HG02884 (cell line): Measurements from ENCODE around the gene GRAMD1A.
"Not testable (repeated sequence)": the region's sequence is repeated elsewhere in the genome, so short reads cannot be mapped to it uniquely, and the experiment has no call there.

ENCODE experiments used
- ATAC-seq: cut with Tn5 transposase; IDR thresholded peaks from one replicate; pipeline ENCODE4 v1.9.1; 2021; ENCODE audit warnings: mild to moderate bottlenecking, moderate library complexity; ENCODE audit not compliant: unreplicated experiment

Gene GRAMD1A

DNA sequence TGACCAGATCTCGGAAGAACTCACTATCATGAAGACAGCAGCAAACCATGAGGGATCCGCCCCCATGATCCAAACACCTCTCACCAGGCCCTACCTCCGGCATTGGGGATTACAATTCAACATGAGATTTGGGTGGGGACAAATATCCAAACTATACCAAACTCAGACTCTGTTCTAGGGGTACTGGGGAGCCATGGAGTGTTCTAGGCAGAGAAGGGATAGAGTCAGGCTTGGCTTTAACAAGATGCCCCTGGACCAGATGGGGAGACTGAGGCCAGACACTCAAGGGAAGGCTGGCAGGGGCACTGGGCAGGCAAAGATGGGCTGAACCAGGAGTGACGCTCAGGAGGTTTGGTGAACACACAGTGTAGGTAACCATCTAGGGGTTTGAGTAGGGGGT lies 18.3 kb downstream of the GRAMD1A start:
- no peak for ATAC-seq

DNA sequence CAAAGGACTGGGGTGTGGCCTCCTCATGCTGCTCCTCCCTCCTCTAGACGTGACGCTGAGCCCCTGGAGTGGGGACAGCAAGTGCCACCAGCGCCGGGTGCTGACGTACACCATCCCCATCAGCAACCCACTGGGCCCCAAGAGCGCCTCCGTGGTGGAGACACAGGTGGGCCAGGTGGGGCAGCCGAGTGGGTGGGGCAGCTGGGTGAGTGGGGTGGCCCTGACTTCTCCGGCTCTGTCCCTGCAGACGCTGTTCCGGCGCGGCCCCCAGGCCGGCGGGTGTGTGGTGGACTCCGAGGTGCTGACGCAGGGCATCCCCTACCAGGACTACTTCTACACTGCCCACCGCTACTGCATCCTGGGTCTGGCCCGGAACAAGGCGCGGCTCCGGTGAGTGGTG lies 19.0 kb downstream of the GRAMD1A start:
- ATAC-seq = no peak

DNA sequence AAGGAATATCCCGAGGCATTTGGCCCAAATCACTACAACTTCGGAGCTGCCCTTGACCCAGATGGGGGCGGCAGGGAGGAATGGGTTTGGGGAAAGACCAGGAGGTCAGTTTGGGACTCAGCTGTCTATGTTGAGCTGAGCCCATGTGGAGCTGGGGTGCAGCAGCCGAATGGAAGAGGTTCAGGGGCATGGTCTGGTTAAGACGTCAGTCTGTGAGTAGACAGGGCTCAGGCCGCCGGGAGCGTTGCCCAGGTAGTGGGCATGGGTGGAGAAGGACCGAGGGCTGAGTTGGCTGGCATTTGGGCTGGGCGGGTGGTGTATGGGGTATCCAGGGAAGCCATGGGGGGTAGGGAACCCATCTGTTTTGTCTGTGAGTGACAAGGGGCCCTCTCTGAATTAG lies 20.9 kb downstream of the GRAMD1A start:
- ATAC-seq = no peak

DNA sequence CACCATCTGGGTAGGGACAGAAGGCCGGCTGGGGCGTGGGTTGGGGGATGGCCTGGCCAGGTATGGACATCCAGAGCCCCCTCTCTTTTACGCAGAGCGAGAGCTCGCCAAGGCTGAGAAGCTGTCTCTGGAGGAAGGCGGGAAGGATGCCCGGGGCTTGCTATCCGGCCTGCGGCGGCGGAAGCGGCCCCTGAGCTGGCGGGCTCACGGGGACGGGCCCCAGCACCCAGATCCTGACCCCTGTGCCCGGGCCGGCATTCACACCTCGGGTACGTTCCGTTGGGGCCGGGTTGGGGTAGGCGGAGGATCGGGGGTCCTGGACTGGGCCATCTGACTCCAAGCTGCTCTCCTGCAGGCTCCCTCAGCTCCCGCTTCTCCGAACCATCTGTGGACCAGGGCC lies 21.5 kb downstream of the GRAMD1A start:
- no peak for ATAC-seq

DNA sequence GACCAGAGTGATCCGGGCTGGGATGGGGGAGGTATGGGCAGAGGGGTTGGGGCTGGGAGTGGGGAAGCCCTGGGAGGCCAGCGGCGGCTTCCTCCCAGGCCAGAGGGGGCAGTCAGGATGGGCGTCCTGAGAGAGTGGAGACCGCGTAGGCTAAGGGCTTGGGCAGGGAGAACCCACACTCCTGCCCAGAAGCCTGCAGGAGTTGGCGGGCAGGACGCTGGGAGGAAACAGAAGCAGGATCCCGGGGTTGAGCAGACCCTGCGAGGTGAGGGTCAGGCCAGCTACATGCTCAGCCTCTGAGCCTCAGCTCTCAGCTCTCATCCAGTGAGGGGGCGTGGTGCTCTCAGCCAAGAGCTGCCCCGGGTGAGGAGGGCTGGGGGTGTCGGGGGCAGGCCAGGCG lies 22.3 kb downstream of the GRAMD1A start:
- no peak for ATAC-seq

DNA sequence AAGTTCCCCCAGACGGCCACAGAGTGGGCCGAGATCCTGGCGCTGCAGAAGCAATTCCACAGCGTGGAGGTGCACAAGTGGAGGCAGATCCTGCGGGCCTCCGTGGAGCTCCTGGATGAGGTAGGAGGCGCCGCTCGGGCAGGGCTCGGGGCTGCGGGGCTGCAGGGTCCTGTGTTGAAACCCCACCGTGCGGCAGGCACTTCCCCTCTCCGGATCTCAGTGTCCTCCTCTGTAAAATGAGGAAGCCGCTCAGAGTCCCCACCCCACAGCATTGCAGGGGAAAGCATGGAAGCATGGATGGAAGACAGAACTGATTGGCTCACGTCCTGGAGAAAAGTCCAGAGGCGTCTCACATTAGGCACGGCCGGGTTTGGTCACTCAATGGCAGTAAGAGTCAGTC lies 23.3 kb downstream of the GRAMD1A start:
- ATAC-seq = no peak

DNA sequence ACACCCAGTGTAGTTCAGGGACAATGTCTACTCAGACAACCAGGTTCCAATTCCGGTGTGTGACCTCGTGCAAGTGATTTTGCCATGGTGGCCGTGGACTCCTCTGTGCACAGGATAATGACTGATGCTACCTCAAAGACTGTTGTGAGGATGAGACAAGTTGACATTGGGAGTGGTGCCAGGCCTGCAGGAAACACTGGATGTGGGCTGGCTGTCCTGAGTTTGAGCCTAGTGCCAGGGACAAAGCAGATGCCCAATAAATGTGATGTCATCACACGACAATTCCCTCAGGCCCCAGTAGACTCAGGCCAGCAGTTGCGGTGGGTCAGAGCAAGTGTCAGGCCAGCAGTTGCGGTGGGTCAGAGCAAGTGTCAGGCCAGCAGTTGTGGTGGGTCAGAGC lies 24.0 kb downstream of the GRAMD1A start:
- no peak for ATAC-seq

DNA sequence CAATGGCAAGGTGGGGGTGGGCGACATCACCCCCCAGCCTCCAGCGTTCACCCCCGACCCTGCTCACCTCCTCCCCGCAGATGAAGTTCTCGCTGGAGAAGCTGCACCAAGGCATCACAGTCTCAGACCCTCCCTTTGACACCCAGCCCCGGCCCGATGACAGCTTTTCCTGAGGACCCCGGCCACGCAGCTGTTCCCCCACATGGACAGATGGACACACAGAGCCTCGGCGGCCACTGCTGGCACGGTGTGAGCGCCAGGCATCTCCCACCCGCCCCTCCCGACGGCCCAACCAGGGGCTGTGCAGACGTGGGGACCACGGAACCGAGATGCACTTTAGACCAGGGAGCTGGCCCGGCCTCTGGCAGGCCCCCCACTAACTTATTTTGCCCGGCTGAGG lies 25.8 kb downstream of the GRAMD1A start:
- ATAC-seq = no peak

DNA sequence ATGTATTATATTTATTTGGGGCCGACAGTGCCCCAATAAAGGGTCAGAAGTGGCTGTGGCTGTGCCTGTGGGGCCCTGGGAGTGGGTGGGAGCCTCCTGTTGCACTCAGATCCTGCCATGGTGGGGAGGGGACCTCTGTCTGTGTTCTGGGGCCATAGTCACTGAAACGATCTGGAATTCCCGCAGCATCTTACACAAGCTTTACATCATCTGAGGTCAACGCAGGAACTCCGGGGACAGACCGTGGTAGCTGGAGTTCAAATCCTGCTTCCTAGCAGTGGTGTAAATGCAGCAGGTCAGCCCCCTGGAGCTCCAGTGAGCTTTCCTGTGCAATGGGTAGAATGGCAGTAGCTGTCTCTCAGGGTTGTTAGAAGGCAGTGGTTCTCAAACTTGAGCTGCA lies 26.3 kb downstream of the GRAMD1A start:
- no peak for ATAC-seq

DNA sequence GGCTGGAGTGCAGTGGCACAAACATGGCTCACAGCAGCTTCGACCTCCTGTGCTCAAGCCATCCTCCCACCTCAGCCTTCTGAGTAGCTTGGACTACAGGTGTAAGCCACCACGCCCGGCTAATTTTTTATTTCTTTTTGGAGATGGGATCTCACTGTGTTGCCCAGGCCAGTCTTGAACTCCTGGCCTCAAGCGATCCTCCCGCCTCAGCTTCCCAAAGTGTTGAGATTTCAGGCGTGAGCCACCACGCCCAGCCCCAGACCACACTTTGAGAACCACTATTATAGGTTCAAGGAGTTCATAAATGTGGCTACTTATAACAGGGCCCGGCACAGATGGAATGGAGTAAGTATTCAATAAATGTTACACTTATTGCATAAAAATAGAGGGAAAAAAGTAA lies 26.9 kb downstream of the GRAMD1A start:
- no peak for ATAC-seq

DNA sequence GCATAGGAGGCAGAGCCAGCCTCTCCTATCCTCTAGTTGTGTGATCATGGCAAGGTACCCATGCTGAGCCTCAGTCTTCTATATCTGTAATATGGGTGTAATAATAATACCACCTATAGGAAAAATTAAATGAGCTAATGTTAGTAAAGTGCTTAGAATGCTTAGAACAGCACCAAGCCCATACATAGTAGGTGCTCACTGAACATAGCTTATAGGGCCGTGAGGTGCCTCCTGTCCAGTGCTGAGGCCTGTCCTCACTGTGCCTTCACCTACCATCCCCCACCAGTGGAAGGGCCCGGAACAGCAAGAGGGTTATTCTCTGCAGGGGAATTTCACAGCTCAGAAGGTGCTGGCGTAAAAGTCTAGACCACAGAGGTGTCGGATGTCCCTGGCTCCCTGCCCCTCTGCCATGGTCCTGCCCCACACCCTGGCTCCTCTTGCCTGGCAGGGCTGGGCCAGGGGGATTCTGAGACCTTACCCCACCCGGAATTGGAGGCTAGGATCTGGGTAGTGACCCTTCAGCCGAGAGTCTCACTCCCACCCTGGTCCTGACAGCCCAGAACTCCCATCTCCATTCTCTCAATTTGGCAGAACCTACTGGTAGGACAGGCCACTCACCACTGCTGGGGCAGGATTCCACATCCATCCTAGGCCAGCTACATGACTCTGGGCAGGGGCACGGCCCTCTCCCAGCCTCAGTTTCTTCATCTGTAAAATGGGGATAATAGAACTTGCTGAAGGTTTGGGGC lies 27.9 kb downstream of the GRAMD1A start:
- no peak for ATAC-seq

DNA sequence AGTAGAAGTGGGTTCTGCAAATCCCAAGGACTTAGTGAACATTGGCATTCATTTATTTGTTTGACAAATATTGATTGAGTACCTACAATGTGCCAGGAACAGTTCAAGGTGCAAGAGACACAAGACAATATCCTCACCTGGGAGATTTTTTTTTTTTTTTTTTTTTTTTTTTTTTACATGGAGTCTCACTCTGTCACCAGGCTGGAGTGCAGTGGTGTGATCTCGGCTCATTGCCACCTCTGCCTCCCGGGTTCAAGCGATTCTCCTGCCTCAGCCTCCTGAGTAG lies 28.4 kb downstream of the GRAMD1A start:
- not testable (repeated sequence) for ATAC-seq

DNA sequence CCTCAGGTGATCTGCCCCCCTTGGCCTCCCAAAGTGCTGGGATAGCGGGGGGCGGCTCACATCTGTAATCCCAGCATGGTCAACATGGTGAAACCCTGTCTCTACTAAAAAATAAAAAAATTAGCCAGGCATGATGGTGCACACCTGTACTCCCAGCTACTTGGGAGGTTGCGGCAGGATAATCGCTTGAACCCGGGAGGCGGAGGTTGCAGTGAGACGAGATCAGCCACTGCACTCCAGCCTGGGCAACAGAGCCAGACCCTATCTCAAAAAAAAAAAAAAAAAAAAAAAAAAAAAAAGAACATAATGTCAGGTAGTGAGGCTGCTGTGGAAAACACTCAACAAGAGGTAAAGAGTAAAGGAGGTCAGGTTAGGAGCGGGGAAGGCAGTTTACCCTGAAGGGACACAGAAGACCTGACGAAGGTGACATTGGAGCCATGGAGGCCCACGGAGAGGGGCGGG lies 29.2 kb downstream of the GRAMD1A start:
- not testable (repeated sequence) for ATAC-seq

DNA sequence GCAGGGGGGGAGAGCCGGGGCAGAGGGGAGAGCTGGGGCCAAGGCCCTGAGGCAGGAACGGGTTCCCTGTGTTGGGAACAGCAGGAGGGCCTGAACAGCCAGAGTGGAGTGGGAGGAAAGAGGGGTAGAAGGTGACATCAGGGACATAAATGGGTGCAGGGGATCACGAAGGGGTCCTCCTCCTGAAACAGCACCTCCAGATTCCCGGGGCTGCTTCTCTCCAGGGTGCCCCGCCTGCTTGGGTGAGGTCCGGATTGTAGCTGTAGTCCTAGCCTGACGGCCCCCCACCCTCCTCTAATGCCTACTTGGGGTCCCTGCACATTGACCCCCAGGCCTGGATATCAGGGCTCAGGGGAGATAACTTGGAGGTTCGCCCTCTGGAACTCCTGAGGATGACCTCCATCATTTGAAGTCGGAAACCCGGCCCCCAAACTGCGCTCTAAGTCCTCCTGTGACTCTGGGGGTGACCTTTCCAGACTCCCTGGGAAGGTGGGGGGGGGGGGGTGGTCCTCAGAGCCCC lies 29.7 kb downstream of the GRAMD1A start:
- ATAC-seq = no peak

DNA sequence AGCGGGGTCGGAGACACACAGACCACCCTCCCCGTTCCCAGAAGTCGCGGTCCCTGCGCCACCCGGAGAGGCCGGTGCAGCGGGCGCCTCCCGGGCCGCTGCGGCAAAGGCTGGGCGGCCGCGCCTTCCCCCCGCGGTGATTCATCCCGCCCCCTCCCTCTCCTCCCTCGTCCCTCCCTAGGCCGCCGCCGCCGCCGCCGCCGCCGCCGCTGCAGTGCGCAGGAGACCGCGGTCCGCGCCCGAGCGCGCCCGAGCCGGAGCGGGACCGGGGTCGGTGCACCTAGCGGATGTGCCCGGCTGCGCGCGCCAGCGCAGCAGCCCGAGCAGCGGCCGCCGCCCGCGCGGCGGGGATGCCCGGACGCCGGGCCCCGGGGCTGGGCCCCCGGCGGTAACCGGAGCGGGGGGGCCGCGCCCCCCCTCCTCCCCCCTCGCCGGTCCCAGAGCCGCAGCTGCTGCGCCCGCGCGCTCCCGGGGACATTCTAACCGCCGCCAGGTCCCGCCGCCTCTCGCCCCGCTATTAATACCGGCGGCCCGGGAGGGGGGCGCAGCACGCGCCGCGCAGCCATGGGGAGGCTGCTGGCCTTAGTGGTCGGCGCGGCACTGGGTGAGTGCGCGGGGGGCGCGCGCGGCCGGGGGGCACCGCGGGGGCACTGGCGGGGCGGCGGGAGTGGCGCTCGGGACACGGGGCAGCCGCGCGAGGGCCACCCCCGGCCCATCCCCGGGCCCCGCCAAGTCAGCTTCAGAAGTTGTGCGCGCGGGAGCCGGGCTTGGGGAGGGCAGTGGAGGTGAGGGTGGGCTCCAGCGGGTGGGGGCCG lies 30.3 kb downstream of the GRAMD1A start, which contains the start of gene SCN1B:
SCN1B (plus strand) TSS at position 214 of the 815 bp plus-strand sequence; CDS start at position 565, 351 bp downstream.
- ATAC-seq = no peak

DNA sequence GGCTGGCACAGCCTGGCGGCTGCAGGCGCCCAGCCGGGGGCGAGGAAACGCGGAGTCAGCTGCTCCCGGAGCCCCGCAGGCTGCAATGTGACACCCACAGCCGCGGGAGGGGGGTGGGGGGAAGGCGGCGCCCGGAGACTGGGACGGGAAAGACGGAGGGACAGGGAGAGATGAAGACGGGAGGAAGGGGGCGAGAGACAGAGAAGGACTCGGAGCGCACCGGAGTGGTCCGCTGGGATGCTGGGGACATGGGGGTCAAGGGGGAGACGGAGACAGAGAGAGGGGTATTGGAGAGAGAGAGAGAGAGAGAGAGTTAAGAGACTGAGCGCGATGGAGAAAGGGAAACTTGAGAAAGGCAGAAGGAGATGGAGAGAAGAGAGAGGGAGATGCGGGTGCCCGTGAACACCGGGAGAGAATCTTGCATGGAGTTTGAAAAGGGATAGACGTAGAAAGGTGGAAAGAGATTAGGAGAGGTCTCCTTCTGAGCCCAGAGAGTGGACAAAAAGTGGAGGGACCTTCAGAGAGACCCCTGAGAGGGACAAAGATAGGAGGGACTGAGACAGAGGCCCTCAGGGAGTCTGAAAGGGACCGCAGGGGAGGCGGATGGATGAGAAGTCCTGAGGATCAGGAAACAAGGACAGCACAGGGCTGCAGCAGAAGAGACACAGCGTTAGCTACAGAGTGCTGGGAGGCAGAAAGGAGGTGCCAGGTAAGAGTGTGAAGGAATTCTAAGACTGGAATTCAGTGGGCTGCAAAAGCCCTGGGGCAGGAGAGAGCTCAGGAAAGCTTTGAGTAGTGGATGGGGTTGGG lies 31.2 kb downstream of the GRAMD1A start:
- no peak for ATAC-seq

DNA sequence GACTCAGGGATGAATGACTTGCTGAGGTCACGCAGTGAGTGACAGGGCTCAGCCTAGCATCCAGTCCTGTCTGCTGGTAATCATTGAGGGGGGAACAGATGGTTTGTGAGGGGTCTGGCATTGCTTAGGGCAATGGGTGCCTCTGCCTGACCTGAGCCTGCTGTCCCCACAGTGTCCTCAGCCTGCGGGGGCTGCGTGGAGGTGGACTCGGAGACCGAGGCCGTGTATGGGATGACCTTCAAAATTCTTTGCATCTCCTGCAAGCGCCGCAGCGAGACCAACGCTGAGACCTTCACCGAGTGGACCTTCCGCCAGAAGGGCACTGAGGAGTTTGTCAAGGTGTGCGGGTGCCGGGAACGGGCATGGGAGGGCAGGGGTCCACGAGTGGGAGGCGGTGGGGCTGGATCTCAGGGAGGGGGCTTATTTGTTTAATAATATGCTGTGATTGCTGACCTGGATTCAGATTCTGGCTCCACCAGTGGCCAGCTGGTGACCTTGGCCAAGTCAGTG lies 32.3 kb downstream of the GRAMD1A start:
- ATAC-seq = no peak

DNA sequence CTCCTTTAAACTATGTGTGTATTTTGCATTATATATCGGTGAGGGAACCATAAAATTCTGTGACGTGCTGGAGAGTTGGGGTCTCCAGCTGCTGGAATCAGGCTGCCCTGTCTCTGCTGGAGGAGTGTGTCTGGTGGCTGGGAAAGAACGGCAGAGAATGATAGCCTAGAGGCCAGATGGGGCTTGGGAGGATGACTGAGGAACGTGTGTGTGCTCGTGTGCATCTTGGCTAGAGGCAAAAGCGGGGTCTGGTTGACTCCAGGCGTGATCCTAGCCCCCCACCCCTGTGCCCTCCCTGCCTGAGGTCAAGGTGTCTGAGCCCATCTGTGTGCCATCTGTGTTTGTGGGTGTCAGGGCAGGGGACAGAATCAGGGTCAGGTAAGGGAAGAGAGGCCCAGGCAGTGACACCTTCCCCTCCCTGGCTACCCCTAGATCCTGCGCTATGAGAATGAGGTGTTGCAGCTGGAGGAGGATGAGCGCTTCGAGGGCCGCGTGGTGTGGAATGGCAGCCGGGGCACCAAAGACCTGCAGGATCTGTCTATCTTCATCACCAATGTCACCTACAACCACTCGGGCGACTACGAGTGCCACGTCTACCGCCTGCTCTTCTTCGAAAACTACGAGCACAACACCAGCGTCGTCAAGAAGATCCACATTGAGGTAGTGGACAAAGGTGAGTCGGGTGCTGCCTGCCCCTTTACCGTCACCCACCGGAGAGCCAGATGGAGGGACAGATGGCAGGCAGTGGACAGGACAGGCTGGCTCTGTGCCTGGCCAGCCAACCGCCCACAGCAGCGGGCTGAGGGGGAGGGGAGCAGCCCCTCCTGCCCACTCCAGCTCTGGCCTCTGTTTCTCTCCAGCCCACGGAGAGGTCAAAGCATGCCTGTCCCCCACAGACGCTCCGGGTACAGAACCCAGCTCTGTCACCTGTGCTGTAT lies 33.2 kb downstream of the GRAMD1A start:
- no peak for ATAC-seq

DNA sequence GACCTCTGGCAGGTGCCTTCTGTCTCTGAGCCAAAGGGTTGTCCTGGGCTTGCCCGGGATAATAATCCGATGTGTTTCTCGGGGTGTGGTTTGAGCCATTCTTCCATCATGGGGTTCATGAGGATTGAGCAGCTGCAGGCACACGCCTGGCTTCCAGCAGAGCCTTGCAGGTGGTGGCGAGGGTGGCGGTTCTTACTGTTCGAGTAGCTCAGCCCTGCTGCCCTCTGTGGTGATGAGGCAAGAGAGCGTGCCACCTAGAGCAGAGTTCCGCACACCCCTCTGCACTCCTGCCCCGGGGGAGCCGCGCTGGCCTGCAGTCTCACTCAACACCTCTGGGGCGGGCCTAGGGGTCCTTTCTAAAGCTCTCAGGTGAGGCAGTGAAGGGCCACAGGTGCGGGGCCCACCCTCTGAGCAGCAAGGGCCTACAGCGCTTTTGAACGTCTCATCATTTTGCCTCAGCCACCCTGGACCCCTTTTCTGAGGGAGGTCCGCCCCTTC lies 33.9 kb downstream of the GRAMD1A start:
- ATAC-seq = no peak
